Smooth muscle cell (in vitro differentiated cells): ENCODE results near the gene AUH. TPM values are rescaled to one million over a fixed set of nuclear protein-coding genes. Genes with fewer than 3 reads are reported as not detected.

Source experiments
- DNase-seq: peaks from one replicate; lab custom pipeline; 2025; ENCODE audit not compliant: unreplicated experiment; lab: John Stamatoyannopoulos, UW
- H2AFZ ChIP-seq: fragments of 200-600 bp; sonication (generic); 2 replicates; pipeline ENCODE4 v1.6.0; 2016; ENCODE audit warnings: antibody characterized with exemption, low read depth, mild to moderate bottlenecking
- H3F3A ChIP-seq: fragments of 200-600 bp; sonication (generic); 2 replicates; pipeline ENCODE4 v1.6.0; 2017; ENCODE audit warnings: antibody characterized with exemption, low read depth
- H3K27ac ChIP-seq: fragments of 200-600 bp; sonication (generic); 2 replicates; pipeline ENCODE4 v1.5.1; 2016; ENCODE audit warnings: low read depth, mild to moderate bottlenecking
- H3K27me3 ChIP-seq: fragments of 200-600 bp; sonication (generic); 2 replicates; pipeline ENCODE4 v1.6.1; 2016; ENCODE audit warnings: low read depth, mild to moderate bottlenecking
- H3K36me3 ChIP-seq: fragments of 200-600 bp; sonication (generic); 2 replicates; pipeline ENCODE4 v1.5.1; 2016; ENCODE audit warnings: low read depth
- H3K4me1 ChIP-seq: fragments of 200-600 bp; sonication (generic); 2 replicates; pipeline ENCODE4 v1.5.1; 2016; ENCODE audit warnings: low read depth
- H3K4me2 ChIP-seq: fragments of 200-600 bp; sonication (generic); 2 replicates; pipeline ENCODE4 v1.6.0; 2016; ENCODE audit warnings: mild to moderate bottlenecking
- H3K4me3 ChIP-seq: fragments of 200-600 bp; sonication (generic); 2 replicates; pipeline ENCODE4 v1.5.1; 2016; ENCODE audit warnings: mild to moderate bottlenecking
- H3K79me2 ChIP-seq: fragments of 200-600 bp; sonication (generic); 2 replicates; pipeline ENCODE4 v1.6.0; 2016; ENCODE audit warnings: low read depth, mild to moderate bottlenecking
- H3K9ac ChIP-seq: fragments of 200-600 bp; sonication (generic); 2 replicates; pipeline ENCODE4 v1.6.0; 2016; ENCODE audit warnings: low read depth
- H3K9me3 ChIP-seq: fragments of 200-600 bp; sonication (generic); replicated peaks from 2 replicates; pipeline ENCODE4 v1.5.1; 2016; ENCODE audit warnings: low read depth
- H4K20me1 ChIP-seq: fragments of 200-600 bp; sonication (generic); 2 replicates; pipeline ENCODE4 v1.6.0; 2016; ENCODE audit warnings: low read depth
- WGBS: methylation state at CpG from one replicate; pipeline ENCODE4 v1.1.7; 2016; ENCODE audit warnings: low lambda C conversion rate; 5-methylcytosine and 5-hydroxymethylcytosine counted together
- polyA plus RNA-seq: library from polyadenylated mRNA; unstranded; fragments of >200 nt; fragmentation: Nextera tagmentation; extraction: Ambion mirVana; gene quantifications from 2 replicates; pipeline ENCODE4 v1.2.1, GENCODE V29; 2016
- total RNA-seq: library from RNA; depleted of rRNA; stranded (reverse); fragments of >200 nt; gene quantifications from 2 replicates; pipeline ENCODE4 v1.2.3, GENCODE V29; 2014
- TF ChIP-seq, protein P1 (sequence below): fragments of 200-600 bp; sonication (generic); IDR thresholded peaks from 2 replicates; pipeline ENCODE4 v1.5.1; 2017; ENCODE audit warnings: borderline replicate concordance, mild to moderate bottlenecking, antibody characterized with exemption; ENCODE audit not compliant: insufficient read depth, poor library complexity, severe bottlenecking

The AUH gene
- total and polyA plus RNA-seq, 2 experiments from 2014 or later: 8.7 TPM

DNA sequence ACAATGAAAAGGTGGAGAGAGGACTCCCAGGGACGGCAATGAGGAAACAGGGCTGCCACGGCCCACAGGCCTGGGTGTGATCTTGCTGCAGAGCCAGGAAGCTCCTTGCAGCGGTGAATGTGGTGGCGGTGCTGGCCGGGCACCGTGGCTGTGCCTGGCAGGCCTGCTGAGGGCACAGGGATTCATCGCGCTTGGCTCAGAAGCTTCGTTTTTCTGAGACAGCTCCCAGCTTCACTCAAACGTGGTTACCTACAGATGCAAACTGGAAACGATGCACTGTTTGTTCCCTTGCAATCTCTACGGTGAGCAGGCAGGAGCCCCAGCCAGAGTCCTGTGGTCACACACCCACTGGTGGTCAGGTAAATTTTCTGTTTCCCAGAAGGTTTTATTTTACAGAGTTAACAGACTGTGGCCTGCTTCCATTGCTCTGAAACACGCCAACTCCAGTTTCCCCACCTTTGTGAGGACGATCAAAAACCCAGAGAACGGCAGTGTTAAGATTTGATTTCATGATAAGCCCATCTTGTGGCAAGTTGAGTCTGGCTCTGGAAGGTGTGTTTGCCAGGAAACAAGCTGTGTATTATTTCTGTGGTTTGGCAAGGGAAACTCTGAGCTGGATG, 183.9 kb downstream of the AUH start:
- no peak overlapping the region for H2AFZ ChIP-seq
- no peaks in the 10 kb centered on the region for H3K36me3 ChIP-seq
- TF ChIP-seq, protein P1, sequence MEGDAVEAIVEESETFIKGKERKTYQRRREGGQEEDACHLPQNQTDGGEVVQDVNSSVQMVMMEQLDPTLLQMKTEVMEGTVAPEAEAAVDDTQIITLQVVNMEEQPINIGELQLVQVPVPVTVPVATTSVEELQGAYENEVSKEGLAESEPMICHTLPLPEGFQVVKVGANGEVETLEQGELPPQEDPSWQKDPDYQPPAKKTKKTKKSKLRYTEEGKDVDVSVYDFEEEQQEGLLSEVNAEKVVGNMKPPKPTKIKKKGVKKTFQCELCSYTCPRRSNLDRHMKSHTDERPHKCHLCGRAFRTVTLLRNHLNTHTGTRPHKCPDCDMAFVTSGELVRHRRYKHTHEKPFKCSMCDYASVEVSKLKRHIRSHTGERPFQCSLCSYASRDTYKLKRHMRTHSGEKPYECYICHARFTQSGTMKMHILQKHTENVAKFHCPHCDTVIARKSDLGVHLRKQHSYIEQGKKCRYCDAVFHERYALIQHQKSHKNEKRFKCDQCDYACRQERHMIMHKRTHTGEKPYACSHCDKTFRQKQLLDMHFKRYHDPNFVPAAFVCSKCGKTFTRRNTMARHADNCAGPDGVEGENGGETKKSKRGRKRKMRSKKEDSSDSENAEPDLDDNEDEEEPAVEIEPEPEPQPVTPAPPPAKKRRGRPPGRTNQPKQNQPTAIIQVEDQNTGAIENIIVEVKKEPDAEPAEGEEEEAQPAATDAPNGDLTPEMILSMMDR: no peak
- H3K4me2 ChIP-seq: no peak overlapping the region
- no peaks in the 10 kb centered on the region for H4K20me1 ChIP-seq
- no peaks in the 10 kb centered on the region for H3F3A ChIP-seq
- no peak overlapping the region for H3K27ac ChIP-seq
- WGBS: 80% methylated on average over 15 of the region's 15 CpGs
- no peaks in the 10 kb centered on the region for H3K27me3 ChIP-seq
- no peaks in the 10 kb centered on the region for H3K4me1 ChIP-seq
- no peak overlapping the region for H3K9ac ChIP-seq
- no peaks in the 10 kb centered on the region for H3K79me2 ChIP-seq
- no peak for DNase-seq
- no peaks in the 10 kb centered on the region for H3K9me3 ChIP-seq
- no peak overlapping the region for H3K4me3 ChIP-seq

DNA sequence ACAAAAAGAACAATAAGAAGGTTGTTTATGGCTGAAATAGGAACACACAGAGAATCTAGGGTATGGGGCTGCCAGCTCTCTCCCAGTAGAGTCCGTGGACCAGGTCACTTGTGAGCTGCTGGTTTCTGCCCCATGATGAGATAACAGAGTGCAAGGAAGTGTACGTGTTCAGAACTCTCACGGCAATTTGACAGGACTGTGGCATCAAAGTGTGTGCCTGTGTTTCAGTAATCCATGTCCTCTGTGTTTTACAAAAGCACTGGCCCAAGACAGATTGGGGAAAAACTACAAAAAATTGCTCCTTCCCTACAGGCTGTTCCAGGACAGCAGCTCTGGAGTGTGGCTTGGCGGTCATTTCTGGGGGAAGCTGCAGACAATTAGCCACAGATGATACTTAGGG, 184.6 kb downstream of the AUH start:
- no peak for DNase-seq
- Histone ChIP-seq H2AFZ (no peak overlapping the region), H3K4me1 (no peaks in the 10 kb centered on the region), H3K9me3 (no peaks in the 10 kb centered on the region), H3F3A (no peaks in the 10 kb centered on the region), H3K27ac (no peak overlapping the region), H3K36me3 (no peaks in the 10 kb centered on the region), H3K4me3 (no peak overlapping the region), H3K4me2 (no peak overlapping the region), H3K79me2 (no peaks in the 10 kb centered on the region), H3K9ac (no peak overlapping the region), H3K27me3 (no peaks in the 10 kb centered on the region), H4K20me1 (no peaks in the 10 kb centered on the region)
- TF ChIP-seq, protein P1: no peak
- WGBS: 92% methylated on average over 4 of the region's 4 CpGs

DNA sequence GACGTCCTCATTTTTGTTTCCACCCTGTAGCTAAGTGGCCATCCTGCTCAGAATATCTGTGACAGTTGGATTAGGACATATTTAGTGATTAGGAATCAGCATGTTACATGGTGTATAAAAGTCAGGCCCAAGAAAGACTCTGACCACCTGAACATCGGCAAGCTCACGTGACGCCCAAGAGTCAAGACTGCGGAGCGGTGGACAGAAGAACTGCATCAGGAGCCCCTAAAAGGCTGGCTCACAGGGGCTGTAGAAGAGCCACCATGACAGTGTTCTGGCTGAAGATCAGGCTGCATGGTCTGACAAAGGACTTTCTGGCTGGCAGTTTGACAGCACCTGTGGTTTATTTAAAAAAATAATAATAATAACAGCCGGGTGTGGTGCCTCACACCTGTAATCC, 185.3 kb downstream of the AUH start:
- H3K9me3 ChIP-seq: peaks cover 5% of the 10 kb centered on the region
- H2AFZ ChIP-seq: no peak overlapping the region
- H3F3A ChIP-seq: no peaks in the 10 kb centered on the region
- H3K4me1 ChIP-seq: no peaks in the 10 kb centered on the region
- TF ChIP-seq, protein P1: no peak
- no peak overlapping the region for H3K4me2 ChIP-seq
- H4K20me1 ChIP-seq: no peaks in the 10 kb centered on the region
- H3K27me3 ChIP-seq: no peaks in the 10 kb centered on the region
- H3K27ac ChIP-seq: no peak overlapping the region
- no peak overlapping the region for H3K4me3 ChIP-seq
- WGBS: 94% methylated on average over 7 of the region's 7 CpGs
- H3K36me3 ChIP-seq: no peaks in the 10 kb centered on the region
- no peak for DNase-seq
- H3K79me2 ChIP-seq: no peaks in the 10 kb centered on the region
- H3K9ac ChIP-seq: no peak overlapping the region

DNA sequence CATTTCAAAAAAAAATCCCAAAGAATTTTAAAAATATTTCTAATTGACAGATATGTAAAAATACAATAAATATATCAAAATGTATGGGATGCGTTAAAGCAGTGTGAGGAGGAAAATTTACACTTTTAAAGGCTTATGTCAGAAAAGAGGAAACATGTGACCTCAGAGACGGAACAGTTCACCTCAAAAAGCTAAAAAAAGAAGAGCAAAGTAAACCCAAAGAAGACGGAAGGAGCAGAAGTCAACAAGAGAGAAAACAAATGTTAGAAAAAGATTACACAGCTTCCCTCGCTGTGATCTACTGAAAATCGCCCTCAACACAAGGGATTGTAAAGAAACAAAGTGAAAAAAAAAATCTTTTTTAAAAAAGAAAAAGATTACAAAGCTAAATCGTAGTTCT, 186.9 kb downstream of the AUH start:
- Histone ChIP-seq H3K9ac (no peak overlapping the region), H3K27me3 (no peaks in the 10 kb centered on the region), H3F3A (no peaks in the 10 kb centered on the region), H2AFZ (no peak overlapping the region), H3K4me1 (no peaks in the 10 kb centered on the region), H3K36me3 (no peaks in the 10 kb centered on the region), H3K9me3 (peaks cover 7% of the 10 kb centered on the region), H3K79me2 (no peaks in the 10 kb centered on the region), H3K4me3 (no peak overlapping the region), H4K20me1 (no peaks in the 10 kb centered on the region), H3K4me2 (no peak overlapping the region), H3K27ac (no peak overlapping the region)
- TF ChIP-seq, protein P1: no peak
- no peak for DNase-seq
- 89% methylated on average over 6 of the region's 6 CpGs for WGBS
